Measurements from ENCODE around the gene PSMB7. TPM values are rescaled to one million over a fixed set of nuclear protein-coding genes. Genes with fewer than 3 reads are reported as not detected.

PSMB7 gene
- total RNA-seq, 6 experiments from 2014 or later = 220 to 267 (median 263) TPM

DNA sequence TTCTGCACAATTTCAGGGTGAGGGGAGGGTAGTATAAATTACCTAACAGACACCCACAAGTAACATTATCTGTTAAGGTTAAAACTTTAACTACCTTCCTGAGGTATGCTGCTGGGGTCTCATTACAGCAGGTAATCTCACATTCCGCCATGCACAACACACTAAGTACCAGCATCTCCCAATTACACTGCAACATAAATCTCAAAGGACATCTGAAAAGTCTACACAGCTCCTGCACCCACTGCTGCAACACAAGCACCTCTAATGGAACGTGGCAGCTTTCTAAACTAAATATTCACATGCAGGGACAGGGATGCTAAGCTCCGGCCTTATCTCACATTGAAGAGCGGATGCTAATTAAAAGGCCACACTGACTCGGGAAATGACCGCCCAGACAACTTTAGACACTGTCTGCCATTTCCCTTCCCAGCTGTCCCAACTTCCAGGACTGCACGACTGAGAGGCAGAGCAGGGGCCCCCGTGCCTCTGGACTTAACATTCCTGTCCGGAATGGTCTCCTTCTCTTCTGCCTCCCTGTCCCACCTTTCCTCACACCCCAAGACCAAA, 45.9 kb downstream of the PSMB7 start:
- Mint-ChIP-seq H3K4me3 (no peak overlapping the region), H3K36me3 (ENCODE audit: low read depth) (peaks cover 11% of the 10 kb centered on the region), H3K9me3 (no peaks in the 10 kb centered on the region), H3K27ac (no peak overlapping the region), H3K4me1 (ENCODE audit: low read depth) (peaks cover 52% of the 10 kb centered on the region), H3K27me3 (ENCODE audit: insufficient read depth) (no peaks in the 10 kb centered on the region)
- no peak for DNase-seq
- TF ChIP-seq CTCF (IDR thresholded peaks at IDR 0.05) = no peak

GRCh38 chr9:124368692-124369091, 46.5 kb downstream of the PSMB7 start:
- no peaks in the 10 kb centered on the region for H3K27me3 Mint-ChIP-seq (ENCODE audit: insufficient read depth)
- H3K4me3 Mint-ChIP-seq = no peak overlapping the region
- H3K9me3 Mint-ChIP-seq = no peaks in the 10 kb centered on the region
- H3K4me1 Mint-ChIP-seq (ENCODE audit: low read depth) = peaks cover 52% of the 10 kb centered on the region
- H3K36me3 Mint-ChIP-seq (ENCODE audit: low read depth) = peaks cover 11% of the 10 kb centered on the region
- TF ChIP-seq CTCF (IDR thresholded peaks at IDR 0.05) = no peak
- H3K27ac Mint-ChIP-seq = no peak overlapping the region; the same call in 1 of the 2 replicates
- DNase-seq = no peak

DNA sequence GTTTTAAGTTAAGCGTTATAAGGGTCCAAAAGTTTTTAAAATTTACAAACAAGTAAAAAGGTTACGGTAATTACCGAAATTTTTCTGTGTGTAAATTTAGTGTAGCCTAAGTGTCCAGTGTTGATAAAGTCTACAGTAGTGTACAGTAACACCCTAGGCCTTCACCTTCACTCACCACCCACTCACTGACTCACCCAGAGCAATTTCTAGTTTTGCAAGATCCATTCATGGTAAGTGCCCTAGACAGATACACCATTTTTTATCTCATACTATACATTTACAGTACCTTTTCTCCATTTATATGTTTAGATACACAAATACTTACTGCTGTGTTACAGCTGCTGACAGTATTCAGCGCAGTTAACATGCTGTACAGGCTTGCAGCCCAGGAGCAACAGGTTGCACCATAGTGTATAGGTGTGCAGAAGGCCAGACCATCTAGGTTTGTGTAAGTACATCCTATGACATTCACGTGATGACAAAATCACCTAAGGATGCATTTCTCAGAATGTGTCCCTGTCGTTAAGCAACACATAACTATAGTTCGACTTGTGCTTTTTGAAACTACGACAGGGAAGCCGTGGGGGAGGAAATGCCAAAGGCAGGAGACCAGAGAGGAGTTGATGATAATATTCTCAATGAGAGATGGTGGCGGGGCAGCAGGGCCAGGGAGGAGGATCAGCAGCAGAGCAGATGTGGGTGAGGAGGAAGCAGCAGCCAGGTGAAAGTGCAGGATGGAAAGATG, 48.6 kb downstream of the PSMB7 start:
- no peaks in the 10 kb centered on the region for H3K27me3 Mint-ChIP-seq (ENCODE audit: insufficient read depth)
- H3K4me1 Mint-ChIP-seq (ENCODE audit: low read depth) = peaks cover 59% of the 10 kb centered on the region
- H3K27ac Mint-ChIP-seq = peak overlapping the region; percentile 41
- no peak overlapping the region for H3K4me3 Mint-ChIP-seq
- no peaks in the 10 kb centered on the region for H3K9me3 Mint-ChIP-seq
- DNase-seq = no peak
- H3K36me3 Mint-ChIP-seq (ENCODE audit: low read depth) = peaks cover 15% of the 10 kb centered on the region
- no peak for TF ChIP-seq CTCF (IDR thresholded peaks at IDR 0.05)

DNA sequence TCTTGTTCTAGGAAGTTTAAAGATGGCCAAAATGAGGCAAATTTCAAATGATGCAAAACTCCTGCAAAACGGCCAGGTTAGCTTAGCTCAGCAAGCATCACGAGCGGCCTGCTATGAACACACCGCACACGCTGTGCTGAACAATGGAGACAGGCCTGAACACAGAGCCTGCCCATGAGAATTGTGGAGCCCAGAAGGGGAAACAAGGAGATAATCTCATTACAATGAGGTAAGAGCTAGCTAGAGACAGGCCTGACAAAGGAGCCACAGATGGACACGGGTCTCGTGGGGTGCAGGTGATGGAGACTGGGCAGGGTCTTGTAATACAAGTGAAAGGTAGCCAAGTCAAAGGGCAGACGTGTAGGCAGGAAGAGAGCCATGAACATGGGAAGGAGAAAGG, 50.2 kb downstream of the PSMB7 start:
- Mint-ChIP-seq H3K9me3 (no peaks in the 10 kb centered on the region), H3K4me1 (ENCODE audit: low read depth) (peaks cover 59% of the 10 kb centered on the region), H3K36me3 (ENCODE audit: low read depth) (peaks cover 15% of the 10 kb centered on the region), H3K27me3 (ENCODE audit: insufficient read depth) (no peaks in the 10 kb centered on the region), H3K27ac (no peak overlapping the region), H3K4me3 (no peak overlapping the region)
- no peak for TF ChIP-seq CTCF (IDR thresholded peaks at IDR 0.05)
- no peak for DNase-seq

- Mint-ChIP-seq H3K4me3 (no peak overlapping the region), H3K27ac (0 out of 2 replicates have a peak overlapping the region, but pooled peaks have one; percentile 13), H3K4me1 (ENCODE audit: low read depth) (peaks cover 55% of the 10 kb centered on the region), H3K36me3 (ENCODE audit: low read depth) (peaks cover 15% of the 10 kb centered on the region), H3K9me3 (no peaks in the 10 kb centered on the region), H3K27me3 (ENCODE audit: insufficient read depth) (no peaks in the 10 kb centered on the region)
- no peak for DNase-seq
- TF ChIP-seq CTCF (IDR thresholded peaks at IDR 0.05) = no peak
These were observed 51.1 kb downstream of the PSMB7 start for GRCh38 chr9:124364141-124364540.
